HG03378 (cell line): ENCODE measurements around the gene PJA1.

Experiments used
- ATAC-seq: cut with Tn5 transposase; IDR thresholded peaks from one replicate; pipeline ENCODE4 v1.9.1; 2021; ENCODE audit warnings: mild to moderate bottlenecking, moderate library complexity; ENCODE audit not compliant: unreplicated experiment

Gene PJA1

DNA sequence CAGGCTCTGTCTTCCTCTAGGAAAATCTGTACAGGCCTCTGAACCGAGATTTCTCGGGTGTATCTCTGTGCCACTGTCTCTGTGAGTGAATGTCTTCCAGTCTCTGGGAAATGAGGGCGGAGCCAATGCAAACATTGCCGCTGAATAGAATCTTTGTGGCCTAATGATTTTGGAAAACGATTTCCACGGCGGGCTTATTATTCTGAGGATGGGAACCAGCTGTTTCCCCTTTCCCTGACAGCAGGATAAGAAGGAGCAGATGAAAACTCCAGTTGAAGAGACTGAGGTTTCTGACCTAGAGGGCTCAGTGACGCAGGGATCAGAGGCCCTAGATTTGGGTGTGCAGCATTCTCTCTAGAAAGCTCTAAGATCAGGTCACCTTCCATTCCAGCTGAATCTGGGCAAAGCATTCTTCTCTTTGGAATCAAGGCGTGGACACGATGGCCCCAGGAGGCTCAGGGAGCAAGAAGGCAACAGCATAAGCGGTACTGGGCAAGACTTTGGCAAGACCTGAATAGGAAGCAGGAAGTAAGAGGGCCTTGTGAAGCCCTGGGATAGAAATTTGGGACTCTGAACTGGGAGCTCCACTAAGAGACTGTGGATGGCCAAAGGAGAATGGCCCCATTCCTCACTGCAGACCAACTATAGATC is 47.3 kb downstream of the PJA1 start:
- no peak for ATAC-seq

DNA sequence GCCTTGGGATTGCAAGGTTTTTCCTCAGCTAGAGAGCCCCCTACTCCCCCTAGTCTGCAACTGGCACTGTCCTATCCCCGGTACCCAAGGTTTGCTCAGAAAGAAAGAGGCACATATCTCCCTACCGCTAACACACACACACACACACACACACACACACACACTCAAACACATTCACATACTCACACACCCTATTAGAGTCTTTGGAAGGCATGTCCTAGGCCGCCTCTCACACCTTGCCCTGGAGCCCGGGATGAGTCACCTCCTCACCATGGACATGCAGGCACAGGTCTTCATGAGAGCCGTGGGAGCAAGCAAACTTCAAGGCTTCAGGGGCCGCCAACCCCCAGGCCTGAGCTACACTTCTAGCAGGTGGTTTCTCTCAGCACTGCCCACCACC is 49.2 kb downstream of the PJA1 start:
- no peak for ATAC-seq

DNA sequence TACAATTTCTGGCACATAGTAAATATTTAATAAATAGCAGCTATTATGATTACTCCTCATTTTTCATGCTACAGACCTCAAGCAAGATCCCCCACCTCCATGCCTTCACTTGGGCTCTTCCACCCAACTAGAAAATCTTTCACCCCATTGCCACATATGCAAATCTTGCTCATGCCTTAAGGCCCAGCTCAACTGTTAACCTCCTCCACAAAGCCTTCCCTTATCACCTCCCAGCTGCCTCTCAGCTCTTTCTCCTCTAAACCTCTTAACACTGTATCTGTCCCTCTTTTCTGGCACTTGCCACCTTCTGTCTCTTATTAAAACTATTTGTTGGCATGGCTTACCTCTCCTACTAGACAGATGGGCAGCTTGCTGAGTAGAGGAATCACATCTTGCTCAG is 51.5 kb downstream of the PJA1 start:
- ATAC-seq: no peak
